Germinal center (tissue), 1 donor: ENCODE results near the gene IZUMO1R.
"Not testable (repeated sequence)": the region's sequence is repeated elsewhere in the genome, so short reads cannot be mapped to it uniquely, and the experiment has no call there.

ENCODE experiments used
- DNase-seq: peaks from one replicate; pipeline ENCODE4 v3.0.0; 2012; ENCODE audit warnings: mixed read lengths, low spot score

The IZUMO1R gene

GRCh38 chr11:94303966-94304958, at the start of gene IZUMO1R:
Gene IZUMO1R, plus strand, starts transcription at chr11:94304580. Its CDS starts 1,057 bp downstream, at chr11:94305637.
- DNase-seq, result no peak

DNA sequence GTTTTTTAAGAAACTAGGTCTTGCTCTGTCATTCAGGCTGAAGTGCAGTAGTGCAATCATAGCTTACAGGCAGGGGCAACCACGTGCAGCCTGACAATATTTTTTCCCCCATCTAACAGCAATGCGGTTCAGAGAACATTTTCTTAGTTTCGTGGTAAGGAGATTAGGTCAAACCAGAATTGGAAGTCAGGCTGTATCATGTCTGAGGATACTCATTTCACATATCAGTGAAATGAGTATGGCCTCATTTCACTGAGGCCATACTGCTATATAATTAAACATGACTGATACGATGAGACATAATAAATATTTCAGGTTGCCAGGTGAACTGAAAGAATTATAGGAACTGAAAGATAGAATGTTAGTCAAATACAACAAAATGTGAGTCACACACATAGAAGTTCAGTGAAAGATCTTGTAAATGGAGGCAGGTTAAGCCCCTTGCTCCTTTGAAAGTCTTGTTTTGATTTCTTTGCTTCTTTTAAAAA, 32.5 kb upstream of the IZUMO1R start:
- no peak for DNase-seq

DNA sequence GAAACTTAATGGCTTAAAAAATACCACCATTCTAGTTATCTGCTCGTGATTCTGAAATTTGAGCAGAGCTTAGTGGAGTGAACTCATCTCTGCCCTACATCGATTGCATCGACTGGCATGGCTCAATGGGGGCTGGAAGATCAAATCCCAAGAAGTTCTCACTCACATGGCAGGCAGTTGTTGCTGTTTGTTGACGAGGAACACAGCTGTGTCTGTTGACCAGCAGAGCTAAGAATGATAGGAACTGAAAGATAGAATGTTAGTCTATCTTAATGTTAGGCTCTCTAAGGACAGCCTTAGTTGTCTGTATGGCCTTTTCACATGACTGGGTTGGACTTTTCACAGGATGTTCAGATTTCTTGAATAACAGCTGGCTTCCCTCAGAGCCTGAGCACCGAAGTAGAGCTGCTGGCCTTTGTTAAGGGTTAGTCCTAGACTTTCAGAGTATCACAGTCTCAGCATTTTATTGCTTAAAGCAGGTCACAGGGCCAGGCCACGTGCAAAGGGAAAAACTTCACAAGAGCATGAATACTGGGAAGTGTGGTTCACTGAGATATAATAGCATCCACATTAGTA, 31.6 kb upstream of the IZUMO1R start:
- DNase-seq, result no peak

GRCh38 chr11:94275961-94276360, 28.4 kb upstream of the IZUMO1R start:
- DNase-seq, result no peak

- DNase-seq, result no peak
Observed at GRCh38 chr11:94276943-94277342, 27.4 kb upstream of the IZUMO1R start.

GRCh38 chr11:94278207-94278606, 26.2 kb upstream of the IZUMO1R start:
- DNase-seq, result not testable (repeated sequence)

- DNase-seq, result no peak
Observed at GRCh38 chr11:94279996-94280395, 24.4 kb upstream of the IZUMO1R start.

GRCh38 chr11:94281324-94281723, 23.1 kb upstream of the IZUMO1R start:
- DNase-seq, result no peak

DNA sequence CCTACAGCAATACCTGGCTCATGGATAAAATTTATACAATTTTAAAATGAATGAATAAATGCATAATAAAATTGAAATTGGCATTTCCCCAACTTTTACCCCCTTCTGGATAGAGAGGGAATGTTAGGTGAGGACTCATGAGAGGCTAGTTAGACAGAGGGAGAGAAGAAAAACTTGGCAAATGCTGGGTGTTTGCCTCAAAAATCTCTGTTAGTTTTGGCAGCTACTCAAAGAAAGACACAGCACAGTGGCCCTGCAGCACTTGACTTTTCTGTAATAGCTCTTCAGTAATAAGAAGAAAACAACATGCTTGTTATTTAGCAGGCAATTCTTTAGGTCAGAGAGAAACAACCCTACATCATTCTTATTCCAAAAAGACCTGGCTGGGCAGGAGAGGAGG, 20.7 kb upstream of the IZUMO1R start:
- DNase-seq, result no peak

- no peak for DNase-seq
Observed at GRCh38 chr11:94295534-94295933, 8.8 kb upstream of the IZUMO1R start.

- no peak for DNase-seq
Observed at GRCh38 chr11:94297985-94298576, 6.3 kb upstream of the IZUMO1R start.

DNA sequence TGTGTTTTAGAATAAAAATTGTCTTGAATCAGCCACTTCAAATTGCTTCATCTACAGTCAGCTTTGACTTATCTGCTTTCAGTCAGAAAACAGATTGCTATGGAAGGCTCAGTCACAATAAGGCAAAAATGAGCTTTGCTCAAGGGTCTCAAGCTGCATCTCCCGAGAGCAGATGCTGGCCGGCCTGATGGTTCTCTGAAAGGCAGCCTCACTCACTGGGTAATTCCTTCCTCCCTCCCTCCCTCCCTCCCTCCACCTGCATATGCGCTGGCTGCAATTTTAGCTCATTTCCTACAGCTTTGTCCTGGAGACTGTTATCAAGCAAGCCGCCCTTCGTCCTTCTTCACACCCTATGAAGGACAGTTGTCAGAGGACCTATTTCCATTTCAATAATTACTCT, 1.6 kb upstream of the IZUMO1R start:
- no peak for DNase-seq

- no peak for DNase-seq
Observed at GRCh38 chr11:94305146-94305545, 766 bp downstream of the IZUMO1R start.

DNA sequence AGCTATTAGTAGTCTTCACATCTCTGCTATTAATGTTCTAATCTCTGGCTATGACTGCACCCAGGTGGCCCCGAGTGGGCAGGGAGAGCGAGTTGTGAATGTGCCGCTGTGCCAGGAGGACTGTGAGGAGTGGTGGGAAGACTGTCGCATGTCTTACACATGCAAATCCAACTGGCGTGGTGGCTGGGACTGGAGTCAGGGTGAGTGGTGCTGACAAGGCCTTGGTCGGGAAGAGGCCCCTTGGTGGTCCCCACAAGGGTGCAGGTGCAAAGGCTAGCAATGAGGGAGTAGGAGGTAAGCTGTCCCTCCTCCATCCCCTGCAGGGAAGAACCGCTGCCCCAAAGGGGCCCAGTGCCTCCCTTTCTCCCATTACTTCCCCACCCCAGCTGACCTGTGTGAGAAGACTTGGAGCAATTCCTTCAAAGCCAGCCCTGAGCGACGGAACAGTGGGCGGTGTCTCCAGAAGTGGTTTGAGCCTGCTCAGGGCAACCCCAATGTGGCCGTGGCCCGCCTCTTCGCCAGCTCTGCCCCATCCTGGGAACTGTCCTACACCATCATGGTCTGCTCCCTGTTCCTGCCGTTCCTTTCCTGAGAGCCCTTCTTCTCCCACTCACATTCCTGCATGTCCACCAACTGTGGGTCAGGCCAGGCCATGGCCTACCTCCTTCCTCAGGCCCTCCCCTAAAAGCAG, 2.9 kb downstream of the IZUMO1R start:
- DNase-seq, result no peak

DNA sequence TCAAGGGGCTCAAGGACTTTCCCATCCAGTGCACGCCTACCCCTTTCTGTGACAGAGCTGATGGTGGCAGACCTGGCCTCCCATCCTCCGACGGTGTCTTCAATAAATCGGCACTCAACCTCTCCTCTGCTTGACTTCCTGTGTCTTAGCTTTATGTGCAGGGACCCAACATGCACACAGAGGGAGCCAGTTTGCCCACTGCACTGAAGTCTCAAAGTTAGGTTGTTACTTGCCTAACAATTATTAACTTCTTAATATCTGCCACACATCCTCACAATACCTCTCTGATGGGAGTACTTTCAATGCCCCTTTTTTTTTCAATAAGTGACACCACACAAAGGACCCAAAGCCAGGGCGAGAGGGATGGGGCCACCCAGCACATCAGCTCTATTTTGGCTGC, 3.6 kb downstream of the IZUMO1R start:
- DNase-seq, result no peak

- no peak for DNase-seq
Observed at GRCh38 chr11:94309757-94310156, 5.4 kb downstream of the IZUMO1R start.

DNA sequence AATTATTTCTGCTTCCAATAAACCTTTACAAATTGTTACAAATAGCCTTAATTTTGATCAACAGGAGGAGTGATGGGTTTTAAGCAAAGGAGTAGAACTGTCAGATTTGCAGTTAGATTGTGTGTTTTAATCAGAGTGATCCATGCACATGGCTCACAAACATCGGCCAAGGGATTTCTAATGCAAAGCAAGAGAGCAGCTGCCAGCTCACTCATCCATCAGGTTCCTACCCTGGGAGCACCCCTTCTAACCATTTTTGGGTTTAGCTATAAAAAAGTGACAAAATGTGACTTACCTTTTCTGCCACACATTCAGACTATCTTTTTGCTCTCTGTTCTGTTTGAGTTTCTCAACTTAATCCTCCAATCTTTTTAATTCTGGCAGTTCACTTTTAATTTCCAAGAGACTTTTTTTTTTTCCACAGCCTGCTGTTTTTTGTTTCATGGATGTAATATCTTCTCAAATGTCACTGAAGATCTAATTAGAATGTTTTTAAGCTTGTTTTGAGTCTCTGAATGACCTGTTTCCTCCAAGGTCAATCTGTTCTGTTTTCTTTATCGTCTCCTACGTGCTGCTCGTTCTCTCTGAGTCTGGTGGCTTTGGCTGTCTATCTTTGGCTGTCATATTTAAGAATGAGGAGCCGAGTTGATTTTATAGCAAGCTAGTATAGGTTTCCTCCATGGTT, 6.0 kb downstream of the IZUMO1R start:
- no peak for DNase-seq

DNA sequence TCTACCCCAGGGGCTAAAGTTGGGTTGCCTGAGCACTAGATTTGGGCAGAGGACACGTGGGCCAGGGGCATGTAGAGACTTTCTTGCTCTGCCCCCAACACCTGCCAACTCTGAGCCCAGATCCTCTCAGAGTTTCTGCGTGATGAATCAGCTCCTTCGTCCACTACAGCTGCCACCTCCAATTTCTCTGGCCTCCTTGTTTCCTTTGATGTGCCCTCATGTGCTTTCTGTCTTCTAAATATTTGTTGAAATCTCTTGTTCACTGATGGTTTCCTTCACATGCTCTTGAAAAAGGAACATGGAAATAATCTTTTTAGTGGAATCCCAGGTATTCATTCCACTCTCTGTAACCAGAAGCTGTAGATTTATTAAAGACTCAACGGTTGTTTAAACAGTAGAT, 8.0 kb downstream of the IZUMO1R start:
- no peak for DNase-seq

- DNase-seq, result no peak
Observed at GRCh38 chr11:94314064-94314463, 9.7 kb downstream of the IZUMO1R start.

DNA sequence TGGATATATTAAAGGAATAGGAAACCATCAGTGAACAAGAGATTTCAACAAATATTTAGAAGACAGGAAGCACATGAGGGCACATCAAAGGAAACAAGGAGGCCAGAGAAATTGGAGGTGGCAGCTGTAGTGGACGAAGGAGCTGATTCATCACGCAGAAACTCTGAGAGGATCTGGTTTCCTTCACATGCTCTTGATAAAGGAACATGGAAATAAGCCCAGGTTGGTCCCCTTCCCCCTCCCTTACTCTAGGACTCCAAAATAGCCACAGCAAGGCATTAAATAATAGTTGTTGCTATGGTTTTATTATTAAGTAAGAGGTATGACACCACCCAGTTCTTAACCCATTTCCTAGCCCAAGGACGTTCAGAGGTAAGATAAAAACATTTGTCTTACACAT, 11.3 kb downstream of the IZUMO1R start:
- no peak for DNase-seq

DNA sequence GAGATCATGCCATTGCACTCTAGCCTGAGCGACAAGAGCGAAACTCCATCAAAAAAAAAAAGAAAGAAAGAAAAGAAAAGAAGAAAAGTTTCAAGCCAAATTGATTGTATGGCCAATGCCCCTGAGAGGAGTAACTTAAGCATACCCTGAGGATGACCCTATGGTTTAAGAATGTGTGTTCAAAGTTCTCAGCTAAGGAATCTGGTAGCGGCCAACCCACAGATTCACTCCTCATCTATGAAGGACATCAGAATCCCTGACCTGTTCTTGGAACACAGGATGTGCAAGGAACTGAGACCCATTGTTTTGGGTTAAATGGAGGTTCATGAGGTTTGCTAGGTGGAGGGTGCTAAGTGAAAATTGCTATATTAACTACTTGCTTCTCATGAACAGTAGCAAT, 18.1 kb downstream of the IZUMO1R start:
- DNase-seq, result no peak

- DNase-seq, result peak; percentile 63
Observed at GRCh38 chr11:94325681-94326080, 21.3 kb downstream of the IZUMO1R start.
